K562 (cell line): Measurements from ENCODE around the gene MAP4. TPM values are rescaled to one million over a fixed set of nuclear protein-coding genes. Genes with fewer than 3 reads are reported as not detected.

Source experiments
- HNRNPK ChIP-seq: fragments of 200-400 bp; formaldehyde crosslinking; IDR thresholded peaks from one replicate; pipeline ENCODE4 v1.6.1; 2018; ENCODE audit warnings: mild to moderate bottlenecking, low read depth, low read length; ENCODE audit not compliant: poor library complexity, severe bottlenecking
- SLC30A9 ChIP-seq: fragments of 250-450 bp; sonication (Bioruptor Pico); IDR thresholded peaks from 2 replicates; pipeline ENCODE4 v1.8.0; 2022; ENCODE audit warnings: mild to moderate bottlenecking, moderate library complexity
- polyA plus RNA-seq, 8 experiments: library from polyadenylated mRNA; depleted of rRNA in 4 of 8; stranded (reverse) in 5 of 8; unstranded in 3 of 8; fragments of >200 nt; fragmentation: Nextera tagmentation in 2 of 8; fragmentation: Illumina TruSeq in 1 of 8; extraction: Ambion mirVana in 2 of 8; extraction: Trizol in 1 of 8; gene quantifications; 2 replicates each; pipeline versions ENCODE4 v1.2.1 to v1.2.3, GENCODE V29; 2011 to 2014; ENCODE audit warnings: inconsistent platforms in 1 of 8, missing spikeins in 1 of 8
- total RNA-seq, 7 experiments: library from RNA; depleted of rRNA in 6 of 7; stranded (reverse); fragments of >200 nt in 6 of 7; fragmentation: Illumina TruSeq in 2 of 7; extraction: Trizol in 2 of 7; gene quantifications; 2 replicates each; pipeline versions ENCODE4 v1.2.1 to v1.2.3, GENCODE V29; 2011 to 2021; ENCODE audit warnings: low replicate concordance in 1 of 7
- TF ChIP-seq, protein P1 (sequence below), 2 experiments: fragments of 450-650 bp; formaldehyde crosslinking in 1 of 2; IDR thresholded peaks; 2 replicates each; pipeline versions ENCODE4 v1.4.0 to v1.6.1; 2014 to 2020; ENCODE audit warnings: mild to moderate bottlenecking in 2 of 2, borderline replicate concordance in 1 of 2, low read depth in 1 of 2

Gene MAP4
- total and polyA plus RNA-seq, 9 of the 15 experiments (the other 6 are each of a cell fraction or from before 2014, with no cell fraction given) = 13.3 to 141 (median 36.8) TPM

DNA sequence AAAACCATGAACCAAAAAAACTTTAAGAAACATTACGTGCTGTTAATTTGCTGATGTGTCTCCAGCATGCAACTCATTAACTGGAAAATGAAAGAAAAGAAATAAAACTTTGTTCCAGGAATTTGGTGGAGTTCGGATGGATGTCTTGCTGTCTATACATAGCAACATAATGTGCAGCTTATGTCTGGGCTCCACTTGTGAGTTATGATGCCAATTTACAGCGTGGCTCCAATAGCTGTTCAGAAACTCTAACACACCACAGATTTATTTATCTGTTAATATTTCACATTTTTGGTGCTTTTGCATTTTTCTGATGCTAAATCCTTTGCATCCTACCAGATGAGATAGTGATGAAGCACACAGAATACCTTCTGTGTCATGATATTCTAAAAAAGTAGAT lies 45.1 kb downstream of the MAP4 start (continued):
- TF ChIP-seq, protein P1, sequence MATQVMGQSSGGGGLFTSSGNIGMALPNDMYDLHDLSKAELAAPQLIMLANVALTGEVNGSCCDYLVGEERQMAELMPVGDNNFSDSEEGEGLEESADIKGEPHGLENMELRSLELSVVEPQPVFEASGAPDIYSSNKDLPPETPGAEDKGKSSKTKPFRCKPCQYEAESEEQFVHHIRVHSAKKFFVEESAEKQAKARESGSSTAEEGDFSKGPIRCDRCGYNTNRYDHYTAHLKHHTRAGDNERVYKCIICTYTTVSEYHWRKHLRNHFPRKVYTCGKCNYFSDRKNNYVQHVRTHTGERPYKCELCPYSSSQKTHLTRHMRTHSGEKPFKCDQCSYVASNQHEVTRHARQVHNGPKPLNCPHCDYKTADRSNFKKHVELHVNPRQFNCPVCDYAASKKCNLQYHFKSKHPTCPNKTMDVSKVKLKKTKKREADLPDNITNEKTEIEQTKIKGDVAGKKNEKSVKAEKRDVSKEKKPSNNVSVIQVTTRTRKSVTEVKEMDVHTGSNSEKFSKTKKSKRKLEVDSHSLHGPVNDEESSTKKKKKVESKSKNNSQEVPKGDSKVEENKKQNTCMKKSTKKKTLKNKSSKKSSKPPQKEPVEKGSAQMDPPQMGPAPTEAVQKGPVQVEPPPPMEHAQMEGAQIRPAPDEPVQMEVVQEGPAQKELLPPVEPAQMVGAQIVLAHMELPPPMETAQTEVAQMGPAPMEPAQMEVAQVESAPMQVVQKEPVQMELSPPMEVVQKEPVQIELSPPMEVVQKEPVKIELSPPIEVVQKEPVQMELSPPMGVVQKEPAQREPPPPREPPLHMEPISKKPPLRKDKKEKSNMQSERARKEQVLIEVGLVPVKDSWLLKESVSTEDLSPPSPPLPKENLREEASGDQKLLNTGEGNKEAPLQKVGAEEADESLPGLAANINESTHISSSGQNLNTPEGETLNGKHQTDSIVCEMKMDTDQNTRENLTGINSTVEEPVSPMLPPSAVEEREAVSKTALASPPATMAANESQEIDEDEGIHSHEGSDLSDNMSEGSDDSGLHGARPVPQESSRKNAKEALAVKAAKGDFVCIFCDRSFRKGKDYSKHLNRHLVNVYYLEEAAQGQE (IDR thresholded peaks at IDR 0.05; ENCODE audit: borderline replicate concordance) = no peak
- TF ChIP-seq, protein P1 (CRISPR knock-in tag; IDR thresholded peaks at IDR 0.05; ENCODE audit: low read depth) = no peak
- no peak for TF ChIP-seq HNRNPK
- no peak for TF ChIP-seq SLC30A9
